CD1c-positive myeloid dendritic cell (primary cell): ENCODE data around the gene RAB3IP.
"Not testable (repeated sequence)": the region's sequence is repeated elsewhere in the genome, so short reads cannot be mapped to it uniquely, and the experiment has no call there.

Experiments
- DNase-seq: peaks from one replicate; pipeline ENCODE4 v3.0.0-alpha.2; 2016; ENCODE audit errors: extremely low spot score

The RAB3IP gene

DNA sequence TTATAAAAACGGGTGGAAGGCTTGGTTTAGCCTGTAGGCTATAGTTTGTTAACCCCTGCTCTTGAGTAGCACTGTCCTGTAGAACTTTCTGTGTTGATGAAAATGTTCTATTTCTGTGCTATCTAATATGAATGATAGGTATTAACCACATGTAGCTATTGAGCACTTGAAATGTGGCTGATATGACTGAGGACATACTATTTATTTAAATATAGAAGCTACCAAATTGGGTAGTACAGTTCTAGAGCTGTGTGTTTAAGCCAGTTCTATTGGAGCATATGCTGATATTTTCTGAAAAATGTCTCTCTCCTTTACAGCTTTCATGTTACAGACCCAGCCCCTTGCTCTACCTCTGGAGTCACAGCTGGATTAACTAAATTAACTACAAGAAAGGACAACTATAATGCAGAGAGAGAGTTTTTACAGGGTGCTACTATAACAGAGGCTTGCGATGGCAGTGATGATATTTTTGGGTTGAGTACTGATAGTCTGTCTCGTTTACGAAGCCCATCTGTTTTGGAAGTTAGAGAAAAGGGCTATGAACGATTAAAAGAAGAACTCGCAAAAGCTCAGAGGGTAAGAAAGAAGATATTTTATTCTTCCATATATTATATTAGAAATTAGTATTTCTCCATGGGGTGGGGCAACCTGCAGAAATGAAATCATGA lies 17.6 kb downstream of the RAB3IP start:
- no peak for DNase-seq

DNA sequence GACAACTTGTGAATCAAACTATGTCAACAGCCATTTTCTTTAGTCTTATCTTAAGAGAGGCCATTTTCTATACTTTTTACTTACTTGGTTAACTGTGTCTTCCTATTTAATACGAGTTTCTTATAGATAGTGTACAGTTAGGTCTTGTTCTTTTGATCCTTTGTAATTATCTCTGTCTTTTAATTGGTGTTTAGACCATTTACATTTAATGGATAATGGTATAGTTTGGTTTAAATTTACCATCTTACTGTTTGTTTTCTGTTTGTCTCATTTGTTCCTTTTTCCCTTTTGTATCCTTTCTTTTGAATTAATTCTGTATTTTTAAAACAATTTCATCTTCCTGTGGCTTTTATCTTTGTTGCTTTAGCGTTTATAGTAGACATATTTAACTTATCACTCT lies 19.4 kb downstream of the RAB3IP start:
- DNase-seq = no peak

DNA sequence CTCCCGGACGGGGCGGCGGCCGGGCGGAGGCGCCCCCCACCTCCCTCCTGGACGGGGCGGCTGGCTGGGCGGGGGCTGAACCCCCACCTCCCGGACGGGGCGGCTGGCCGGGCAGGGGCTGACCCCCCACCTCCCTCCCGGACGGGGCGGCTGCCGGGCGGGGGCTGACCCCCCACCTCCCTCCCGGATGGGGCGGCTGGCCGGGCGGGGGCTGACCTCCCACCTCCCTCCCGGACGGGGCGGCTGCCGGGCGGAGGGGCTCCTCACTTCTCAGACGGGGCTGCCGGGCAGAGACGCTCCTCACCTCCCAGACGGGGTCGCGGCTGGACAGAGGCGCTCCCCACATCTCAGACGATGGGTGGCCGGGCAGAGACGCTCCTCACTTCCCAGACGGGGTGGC lies 20.9 kb downstream of the RAB3IP start:
- DNase-seq = not testable (repeated sequence)

DNA sequence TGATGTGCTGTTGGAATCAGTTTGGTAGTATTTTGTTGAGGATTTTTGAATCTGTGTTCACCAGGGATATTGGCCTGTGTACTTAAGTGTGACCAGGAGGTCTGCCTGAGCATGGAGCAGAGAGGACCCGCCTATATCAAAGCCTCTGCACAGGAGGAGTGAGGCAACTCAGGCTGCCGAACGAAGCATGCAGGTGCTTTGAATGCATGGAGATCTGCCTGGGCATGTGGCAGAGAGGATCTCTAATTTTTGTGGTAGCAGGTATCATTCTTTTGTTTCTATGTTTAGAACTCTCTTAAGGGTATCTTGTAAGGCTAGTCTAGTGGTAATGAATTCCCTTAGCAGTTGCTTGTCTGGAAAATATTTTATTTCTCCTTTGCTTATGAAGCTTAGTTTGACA lies 26.9 kb downstream of the RAB3IP start:
- no peak for DNase-seq

DNA sequence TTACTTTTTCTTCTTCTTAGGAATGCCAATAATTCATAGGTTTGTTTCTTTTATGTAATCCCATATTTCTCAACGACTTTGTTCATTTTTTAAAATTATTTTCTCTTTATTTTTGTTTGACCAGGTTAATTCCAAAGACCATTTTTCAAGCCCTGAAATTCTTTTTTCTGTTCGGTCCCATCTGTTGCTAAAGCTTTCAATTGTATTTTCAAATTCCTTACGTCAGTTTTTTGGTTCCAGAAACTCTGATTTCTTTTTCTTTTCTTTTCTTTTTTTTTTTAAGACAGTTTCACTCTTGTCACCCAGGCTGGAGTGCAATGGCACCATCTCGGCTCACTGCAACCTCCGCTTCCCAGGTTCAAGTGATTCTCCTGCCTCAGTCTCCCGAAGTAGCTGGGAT lies 27.6 kb downstream of the RAB3IP start:
- no peak for DNase-seq

DNA sequence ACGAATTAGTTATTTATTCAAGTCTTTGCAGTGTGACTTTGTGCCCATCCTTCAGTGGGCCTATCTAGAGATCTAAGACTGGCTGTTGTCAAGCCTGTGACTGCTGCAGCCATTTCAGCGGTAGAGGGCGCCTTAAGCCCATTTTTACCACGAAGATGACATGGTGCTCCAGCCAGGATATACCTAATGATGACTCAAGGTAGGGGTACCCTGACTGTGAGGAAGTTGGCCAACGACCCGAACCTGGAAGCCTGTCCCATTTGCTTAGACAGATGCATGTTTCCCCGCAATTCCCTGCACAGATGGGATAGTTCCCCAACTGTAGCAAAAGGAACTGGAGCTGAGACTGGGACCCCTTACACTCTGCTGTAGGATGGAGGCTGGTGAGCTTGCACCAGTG lies 41.3 kb downstream of the RAB3IP start:
- DNase-seq = no peak

DNA sequence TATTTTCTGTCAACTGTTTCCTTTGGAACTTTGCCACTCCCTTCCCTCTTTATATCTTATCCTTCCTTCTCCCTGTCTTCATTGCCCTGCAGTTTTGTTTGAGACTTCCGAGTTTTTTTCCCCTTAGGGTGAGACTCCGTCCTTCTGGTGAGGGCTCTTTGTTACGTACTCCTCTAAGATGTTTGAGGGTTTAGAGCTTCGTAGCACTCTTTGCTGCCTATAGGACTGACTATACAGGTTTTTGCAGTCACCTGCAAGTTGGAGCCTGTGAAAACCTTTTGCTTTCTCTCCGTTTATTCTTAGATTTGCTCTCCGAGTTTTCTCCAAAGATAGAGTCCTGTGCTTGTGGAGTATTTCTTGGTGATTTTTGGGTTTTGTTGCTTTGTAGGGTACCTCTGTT lies 44.7 kb downstream of the RAB3IP start:
- no peak for DNase-seq

DNA sequence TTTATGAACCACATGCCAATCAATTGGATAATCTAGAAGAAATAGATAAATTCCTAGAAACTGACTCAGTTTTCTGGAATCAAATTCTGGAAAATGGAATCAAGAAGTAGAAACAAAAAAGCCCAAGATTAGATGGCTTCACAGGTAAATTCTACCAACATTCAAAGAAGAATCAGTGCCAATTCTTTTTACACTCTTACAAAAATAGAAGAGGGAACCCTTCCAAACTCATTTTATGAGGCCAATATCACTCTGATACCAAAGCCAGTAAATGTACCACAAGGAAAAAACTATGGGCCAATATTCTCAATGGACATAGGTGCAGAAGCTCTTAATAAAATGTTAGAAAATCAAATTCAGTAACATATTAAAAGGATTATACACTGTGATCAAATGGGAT lies 50.7 kb downstream of the RAB3IP start:
- DNase-seq = no peak

DNA sequence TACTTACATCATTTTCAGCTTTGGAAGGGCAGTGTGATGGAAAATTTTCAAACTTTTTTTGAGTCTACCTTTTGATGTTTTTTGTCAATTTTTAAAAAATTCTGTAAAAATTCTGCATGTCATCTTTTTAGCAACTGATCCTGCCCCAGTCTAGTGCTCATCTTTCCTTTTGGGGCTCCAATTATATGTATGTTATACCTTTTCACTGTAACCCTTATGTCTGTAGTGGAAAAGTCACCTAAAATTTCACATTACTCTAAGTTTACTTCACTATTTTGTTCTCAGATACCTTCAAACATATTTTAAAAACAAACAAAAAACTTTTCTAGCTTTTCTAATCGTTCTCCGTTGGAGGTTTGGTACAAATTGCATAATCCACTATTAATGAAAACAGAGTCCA lies 53.9 kb downstream of the RAB3IP start:
- no peak for DNase-seq

DNA sequence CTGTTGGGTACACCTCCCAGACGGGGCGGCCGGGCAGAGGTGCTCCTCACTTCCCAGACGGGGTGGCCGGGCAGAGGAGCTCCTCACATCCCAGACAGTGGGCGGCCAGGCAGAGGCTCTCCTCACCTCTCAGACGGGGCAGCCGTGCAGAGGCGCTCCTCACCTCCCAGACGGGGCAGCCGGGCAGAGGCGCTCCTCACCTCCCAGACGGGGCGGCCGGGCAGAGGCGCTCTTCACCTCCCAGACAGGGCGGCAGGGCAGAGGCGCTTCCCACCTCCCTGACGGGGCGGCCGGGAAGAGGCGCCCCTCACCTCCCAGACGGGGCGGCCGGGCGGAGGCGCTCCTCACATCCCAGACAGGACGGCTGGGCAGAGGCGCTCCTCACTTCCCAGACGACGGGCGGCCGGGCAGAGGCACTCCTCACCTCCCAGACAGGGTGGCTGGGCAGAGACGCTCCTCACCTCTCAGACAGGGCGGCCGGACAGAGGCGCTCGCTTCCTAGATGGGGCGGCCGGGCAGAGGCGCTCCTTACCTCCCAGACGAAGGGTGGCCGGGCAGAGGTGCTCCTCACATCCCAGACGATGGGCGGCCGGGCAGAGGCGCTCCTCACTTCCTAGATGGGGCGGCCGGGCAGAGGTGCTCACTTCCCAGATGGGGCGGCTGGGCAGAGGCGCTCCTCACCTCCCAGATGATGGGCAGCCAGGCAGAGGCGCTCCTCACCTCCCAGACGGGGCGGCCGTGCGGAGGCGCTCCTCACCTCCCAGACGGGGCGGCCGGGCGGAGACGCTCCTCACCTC lies 68.6 kb downstream of the RAB3IP start:
- DNase-seq = not testable (repeated sequence)

DNA sequence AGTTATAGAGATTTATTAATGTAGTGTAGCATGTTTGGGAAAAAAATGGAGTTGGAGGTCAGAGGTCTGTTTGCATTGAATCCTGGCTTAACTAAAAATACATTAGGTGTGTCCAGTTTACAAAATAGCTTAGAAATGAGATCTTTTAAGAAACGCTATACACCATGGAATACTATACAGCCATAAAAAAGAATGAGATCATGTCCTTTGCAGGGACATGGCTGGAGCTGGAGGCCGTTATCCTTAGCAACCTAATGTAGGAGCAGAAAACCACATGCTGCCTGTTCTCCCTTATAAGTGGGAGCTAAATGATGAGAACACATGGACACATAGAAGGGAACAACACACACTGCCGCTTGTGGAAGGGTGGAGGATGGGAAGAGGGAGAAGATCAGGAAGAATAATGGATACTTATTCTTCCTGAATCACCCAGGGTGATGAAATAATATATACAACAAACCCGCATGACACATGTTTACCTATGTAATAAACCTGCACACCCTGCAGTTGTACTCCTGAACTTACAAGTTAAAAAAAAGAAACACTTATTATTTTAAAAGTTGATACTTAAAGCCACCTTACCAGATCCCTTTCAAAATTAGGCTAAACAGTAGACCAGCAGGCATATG lies 72.3 kb downstream of the RAB3IP start:
- DNase-seq = no peak

DNA sequence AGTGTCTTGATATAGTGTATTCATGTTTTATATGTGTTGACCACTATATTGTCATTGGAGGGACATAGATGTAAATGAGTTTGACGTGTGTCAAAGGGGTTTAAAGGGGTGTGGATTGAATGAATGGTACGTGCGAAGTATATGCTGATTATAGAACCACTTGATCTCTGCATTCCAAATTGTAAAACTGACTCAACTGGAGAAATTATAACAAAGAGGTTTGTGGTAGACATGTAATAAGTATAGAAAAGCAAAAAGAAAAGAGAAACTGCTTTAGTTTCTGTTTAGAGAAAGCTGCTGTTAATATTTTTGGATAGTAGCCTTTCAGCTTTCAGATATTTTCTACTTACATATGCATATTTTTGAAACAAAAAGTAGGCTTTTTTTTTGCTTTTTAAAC lies 77.4 kb downstream of the RAB3IP start:
- no peak for DNase-seq

DNA sequence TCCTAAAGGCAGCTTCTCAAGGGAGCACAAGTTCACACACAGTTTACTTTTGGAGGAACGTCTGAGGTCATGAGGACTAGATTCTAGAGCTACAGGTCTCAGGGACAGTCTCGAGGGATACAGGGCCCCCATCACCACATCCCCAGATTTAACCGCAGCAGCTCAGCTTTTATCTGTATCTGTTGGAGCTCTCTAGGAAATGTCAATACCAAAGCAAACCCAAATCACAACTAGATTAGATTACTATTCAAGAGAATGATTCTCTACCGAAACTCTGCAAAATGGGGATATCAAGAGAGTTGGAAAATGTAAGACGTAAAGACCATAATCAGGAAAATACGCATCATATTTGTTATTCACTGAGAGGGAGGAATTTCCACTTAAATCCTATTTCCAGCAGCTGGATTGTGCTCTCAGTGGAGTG lies 82.4 kb downstream of the RAB3IP start:
- DNase-seq = no peak

DNA sequence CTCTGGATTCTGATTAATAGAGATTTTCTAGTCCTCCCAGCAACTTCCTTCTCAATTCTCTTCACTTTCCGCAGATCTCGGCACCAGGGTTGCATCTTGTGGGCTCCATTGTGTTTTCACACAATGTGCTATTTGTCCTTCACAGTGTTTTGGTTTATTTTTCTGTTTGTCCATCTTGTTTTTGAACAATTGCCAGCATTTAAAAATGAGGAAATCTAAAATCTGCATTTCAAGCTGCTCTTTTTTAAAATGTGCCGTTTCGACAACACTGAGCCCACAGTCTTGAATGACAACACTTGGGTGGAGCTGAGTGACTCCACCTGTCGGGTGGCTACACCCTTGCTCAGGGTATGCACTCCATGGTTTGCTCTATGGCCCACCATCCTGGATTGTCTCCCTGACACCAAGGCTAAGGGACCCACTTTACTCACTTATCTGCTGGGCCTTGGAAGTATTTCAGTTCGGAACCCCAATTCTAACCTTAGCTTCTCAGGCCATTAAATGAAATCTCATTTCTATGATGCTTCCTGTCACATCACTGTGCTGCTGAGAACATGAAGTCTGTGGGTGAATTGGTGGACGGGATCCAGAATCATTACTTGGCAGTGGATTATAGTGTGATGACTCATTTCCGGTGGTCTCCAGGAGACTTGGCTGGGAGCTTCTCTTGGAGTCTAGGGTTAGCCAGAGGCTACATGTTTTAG lies 82.9 kb downstream of the RAB3IP start:
- DNase-seq = no peak

DNA sequence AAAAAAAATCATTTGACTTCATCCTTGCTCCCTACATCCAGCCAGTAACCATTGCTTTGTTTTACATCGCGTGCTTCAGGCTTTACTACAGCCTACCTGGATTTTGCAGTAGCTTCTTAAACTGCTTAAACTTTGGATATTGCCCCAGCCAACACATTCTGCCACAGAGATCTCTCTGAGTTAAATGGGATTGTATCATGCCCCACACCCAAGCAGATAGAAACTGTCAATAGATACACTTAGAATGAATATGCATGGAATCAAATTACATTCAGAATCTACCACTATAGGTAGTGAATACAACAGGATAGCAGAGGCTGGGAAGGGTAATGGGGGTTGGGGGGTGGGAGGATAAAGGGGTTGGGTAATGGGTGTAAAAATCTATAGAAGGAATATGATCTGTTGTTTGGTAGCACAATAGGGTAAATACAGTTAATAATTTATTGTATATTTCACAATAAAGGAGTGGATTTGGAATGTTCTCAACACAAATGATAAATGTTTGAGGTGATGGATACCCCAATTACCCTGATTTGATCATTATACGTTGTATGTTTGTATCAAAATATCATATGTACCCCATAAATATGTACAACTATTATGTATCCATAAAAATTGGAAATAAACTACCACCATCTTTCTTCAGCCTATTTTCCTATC lies 83.7 kb downstream of the RAB3IP start:
- no peak for DNase-seq

DNA sequence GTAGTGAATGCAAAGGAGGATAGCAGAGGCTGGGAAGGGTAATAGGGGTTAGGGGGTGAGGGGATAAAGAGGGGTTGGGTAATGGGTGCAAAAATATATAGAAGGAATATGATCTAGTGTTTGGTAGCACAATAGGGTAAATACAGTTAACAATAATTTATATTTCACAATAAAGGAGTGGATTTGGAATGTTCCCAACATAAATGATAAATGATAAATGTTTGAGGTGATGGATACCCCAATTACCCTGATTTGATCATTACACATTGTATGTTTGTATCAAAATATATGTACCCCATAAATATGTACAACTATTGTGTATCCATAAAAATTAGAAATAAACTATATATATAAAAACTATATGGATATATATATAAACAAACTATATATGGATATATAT lies 85.4 kb downstream of the RAB3IP start:
- DNase-seq = no peak

DNA sequence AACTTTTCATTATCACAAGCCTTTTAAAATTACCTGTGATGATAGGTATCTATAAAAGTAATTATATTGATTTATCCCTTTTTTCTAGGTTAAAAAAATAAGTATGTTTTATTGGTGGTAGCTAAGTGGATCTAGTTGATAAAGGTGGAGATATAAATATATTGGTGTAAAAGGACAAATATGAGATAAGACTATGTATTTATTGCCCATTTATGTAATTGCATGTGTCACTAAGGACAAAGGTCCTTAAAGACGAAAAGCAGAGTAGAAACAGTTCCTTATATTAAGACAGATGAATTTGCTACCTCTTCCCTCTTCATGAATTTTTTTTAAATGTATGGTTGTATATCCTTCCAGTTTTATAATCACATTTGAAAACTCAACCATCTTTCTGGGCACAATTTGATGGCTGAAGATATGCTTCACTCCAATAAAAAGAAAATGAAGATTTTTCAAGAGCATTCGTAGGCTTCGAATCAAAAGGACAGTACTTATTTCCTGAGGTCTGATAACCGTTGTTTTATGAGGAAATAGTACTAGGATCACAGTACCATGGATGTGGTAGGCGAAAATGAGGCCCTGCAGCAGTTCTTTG lies 86.4 kb downstream of the RAB3IP start, which contains the start of gene MYRFL:
MYRFL (plus strand) TSS at position 262 of the 595 bp plus-strand sequence; CDS start at position 553, 291 bp downstream.
- DNase-seq = no peak

DNA sequence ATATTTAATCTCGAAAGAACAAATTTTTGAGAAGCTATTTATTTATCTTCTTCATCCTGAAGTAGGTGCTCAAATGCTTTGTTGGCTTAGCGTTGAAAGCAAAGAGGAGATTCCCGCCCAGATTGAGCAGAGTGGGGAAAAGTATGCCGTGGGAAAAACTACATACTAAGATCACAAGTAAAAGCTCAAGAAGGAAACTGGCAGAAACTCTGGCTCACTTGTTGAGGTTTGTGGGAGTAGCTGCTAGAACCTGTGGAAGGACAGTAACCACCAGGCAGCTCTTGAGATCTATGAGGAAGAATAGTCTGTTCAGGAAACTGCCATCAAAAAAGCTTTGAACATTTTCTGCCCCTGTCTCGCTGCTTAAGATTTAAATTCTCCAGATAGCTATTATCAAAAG lies 90.2 kb downstream of the RAB3IP start:
- no peak for DNase-seq

DNA sequence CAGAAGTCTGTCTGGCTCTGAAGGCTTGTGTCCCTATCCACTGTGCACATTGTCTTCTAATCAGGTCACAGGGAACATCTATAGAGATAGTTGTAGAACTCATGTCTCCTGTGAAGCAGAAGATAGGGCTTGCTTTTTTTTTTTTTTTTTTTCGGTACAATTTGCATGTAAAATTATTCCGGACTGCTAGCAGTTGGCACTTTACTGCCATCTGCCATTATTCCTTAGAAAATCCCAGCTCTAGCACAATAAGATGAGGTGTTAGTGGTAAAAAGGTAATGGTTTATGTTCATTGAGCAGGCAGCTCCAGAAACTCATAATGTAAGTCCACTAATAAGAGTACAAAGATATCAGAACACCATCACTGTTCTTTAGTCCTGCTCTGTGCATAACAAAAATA lies 95.0 kb downstream of the RAB3IP start:
- DNase-seq = no peak

DNA sequence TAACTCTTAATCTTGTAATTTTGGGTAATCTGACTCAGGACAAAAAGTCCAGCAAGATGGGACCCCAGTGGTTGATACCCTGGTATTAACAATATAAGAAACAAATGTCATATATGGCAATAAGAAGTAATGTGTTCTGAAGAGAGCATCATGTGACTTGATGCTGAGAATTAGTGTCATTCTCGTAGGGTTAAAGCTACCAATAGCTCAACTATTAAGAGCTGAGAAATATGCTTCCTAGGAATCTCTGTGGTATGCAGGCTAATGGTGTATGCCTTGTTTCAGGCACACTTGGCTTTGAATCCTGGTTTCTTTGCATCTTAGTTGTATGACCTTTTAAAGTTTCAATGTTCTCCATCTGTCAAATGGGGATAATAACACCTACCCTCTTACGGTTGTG lies 95.5 kb downstream of the RAB3IP start:
- DNase-seq = no peak

DNA sequence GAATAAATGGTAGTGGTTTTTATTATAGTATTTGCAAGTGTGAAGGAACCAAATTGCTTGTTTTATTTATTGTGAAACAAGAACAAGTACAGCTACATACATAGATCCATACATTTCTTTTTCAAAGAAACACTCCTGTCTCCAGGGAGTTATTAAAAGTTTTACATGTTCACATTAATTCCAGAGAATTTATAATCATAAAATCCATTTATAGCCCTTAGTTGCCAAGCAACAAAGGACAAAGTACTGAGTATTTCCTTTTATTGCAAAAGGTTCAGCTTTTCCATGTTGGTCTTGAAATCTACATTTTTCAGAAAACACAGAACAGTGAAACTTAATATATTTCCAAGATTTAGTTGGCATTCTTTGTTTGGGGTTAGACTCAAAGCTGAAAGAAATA lies 95.9 kb downstream of the RAB3IP start:
- no peak for DNase-seq
